ENCODE measurements around the gene SRI.
"Not testable (repeated sequence)": the region's sequence is repeated elsewhere in the genome, so short reads cannot be mapped to it uniquely, and the experiment has no call there.

Gene SRI, protein sequence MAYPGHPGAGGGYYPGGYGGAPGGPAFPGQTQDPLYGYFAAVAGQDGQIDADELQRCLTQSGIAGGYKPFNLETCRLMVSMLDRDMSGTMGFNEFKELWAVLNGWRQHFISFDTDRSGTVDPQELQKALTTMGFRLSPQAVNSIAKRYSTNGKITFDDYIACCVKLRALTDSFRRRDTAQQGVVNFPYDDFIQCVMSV

DNA sequence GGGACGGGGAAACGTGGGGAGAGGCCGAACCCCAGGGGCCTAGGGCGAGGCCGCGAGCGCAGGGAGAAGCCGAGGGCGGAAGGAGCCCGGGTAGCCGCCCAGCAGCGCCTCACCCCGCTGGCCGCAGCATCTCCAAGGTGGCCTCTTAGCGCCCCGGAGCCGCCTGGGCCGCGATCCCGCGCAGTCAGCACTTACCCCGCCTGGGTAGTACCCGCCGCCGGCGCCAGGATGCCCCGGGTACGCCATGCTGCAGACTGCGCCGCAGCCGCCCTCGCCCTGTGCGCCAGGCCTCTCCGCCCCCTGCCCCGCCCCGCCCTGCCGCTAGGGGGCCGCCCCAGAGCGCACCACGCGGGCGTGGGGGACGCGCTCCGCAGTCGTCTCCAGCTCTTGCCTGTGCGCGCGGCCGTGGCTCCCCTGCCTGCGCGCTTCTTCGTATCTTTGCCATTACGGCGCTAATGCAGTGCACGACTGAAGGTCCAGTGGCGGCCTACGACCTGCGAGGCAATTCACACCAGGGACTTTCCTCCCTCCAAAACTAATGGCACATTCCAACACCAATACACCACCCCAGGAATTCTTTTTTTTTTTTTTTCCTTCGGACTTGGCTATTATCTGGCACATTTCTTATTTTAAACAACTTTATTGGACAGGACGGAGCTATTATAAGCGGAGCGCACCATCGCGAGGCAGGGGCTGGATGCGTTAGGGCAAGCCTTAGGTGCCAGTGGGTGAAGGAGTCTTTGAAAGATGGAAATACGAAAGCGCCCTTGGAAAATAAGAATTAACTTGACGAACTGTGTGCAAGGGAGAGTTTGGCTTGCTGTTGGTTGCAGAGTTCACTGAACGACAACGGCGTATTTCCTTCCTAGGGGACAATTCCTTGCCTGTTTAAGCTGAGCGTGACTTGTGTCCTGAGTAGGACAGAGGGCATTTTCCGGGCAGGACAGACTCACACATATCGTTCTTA, at the start of gene SRI:
TSS of gene SRI (minus strand) at position 258 of the 967 bp plus-strand sequence. CDS start at position 246, 12 bp downstream.
- peak; percentile 88 for DNase-seq

DNA sequence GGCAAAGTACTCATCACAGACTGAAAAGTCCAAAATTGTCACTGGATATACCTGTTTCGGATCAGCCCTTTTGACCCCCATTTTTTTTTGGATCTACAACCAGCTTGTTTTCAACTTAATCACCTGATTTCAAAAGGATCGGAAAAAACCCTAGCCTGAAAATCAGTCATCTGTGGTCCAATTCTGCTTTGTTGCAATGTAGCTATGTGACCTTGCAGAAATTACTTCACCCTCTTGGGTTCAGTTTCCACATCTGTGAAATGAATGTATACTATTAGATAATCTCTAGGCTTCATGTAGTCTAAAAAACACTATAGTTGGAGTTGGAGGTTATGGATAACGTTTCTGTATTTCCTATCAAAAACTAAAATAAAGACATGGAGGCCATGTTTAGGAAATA, 49.7 kb upstream of the SRI start:
- no peak for DNase-seq

GRCh38 chr7:88268858-88269257, 49.0 kb upstream of the SRI start:
- no peak for DNase-seq

- no peak for DNase-seq
Observed at GRCh38 chr7:88268051-88268450, 48.2 kb upstream of the SRI start.

DNA sequence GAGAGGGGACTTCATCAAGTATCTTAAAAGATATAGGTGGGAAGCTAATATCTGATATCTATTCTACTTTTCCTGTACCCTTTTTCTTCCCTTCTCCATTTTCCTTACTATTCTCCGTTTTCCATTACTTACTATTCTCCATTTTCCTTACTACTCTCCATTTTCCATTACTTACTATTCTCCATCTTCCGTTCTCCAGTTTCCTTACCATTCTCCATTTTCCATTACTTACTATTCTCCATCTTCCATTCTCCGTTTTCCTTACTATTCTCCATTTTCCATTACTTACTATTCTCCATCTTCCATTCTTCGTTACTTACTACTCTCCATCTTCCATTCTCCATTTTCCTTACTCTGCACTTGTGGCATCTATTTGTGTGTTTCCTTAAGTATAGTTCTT, 47.6 kb upstream of the SRI start:
- no peak for DNase-seq

- DNase-seq = not testable (repeated sequence)
Observed at GRCh38 chr7:88264987-88265386, 45.1 kb upstream of the SRI start.

GRCh38 chr7:88262562-88262961, 42.7 kb upstream of the SRI start:
- DNase-seq = no peak

DNA sequence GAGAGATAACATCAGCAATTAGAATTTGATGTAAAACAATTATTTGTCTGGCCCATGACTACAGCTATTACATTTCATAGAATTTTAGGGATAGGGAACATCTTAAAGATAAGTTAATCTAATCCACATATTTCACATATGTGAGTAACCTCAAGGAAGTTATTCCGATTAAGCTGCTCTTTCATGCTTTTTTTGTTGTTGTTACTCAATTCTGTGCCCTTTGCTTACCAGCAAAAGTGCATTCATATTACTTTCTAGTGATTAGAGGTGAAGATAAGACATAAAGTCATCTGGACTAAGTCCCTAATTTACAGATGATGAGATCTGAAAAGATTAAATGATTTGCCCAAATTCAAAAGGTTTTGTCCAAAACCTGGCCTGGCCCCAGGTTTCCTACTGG, 40.9 kb upstream of the SRI start:
- DNase-seq = no peak

DNA sequence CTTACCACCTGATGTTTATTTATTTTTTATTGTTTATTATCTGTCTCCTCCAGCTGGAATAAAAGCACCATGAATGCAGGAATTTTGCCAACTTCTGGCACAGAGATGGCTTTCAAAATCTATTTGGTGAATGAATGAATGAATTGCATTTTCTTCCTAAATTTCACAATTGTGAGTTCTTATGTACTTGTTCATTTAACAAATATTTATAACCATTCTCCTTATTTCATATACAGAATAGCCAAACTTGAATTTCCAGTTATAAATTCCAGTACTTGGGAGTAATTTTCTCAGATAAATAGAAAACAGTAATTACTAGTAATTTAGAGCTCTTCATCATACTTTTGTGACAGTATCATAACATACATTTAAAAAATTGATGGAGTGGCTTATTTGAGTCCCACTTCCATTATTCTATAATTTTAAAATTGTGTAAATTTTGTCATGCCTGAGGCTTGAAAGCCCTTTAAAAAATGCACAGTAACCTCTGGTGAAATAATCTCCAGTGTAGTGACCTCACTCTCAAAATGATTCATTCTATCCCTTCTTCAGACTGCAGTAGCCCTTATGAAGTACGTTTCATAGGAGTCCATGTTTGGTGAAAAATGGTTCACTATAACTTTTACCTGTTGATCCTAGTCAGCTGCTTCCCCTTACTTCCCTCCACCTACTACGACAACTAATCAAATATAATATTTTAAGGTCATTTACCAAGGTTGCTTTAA, 40.0 kb upstream of the SRI start:
- DNase-seq = no peak

DNA sequence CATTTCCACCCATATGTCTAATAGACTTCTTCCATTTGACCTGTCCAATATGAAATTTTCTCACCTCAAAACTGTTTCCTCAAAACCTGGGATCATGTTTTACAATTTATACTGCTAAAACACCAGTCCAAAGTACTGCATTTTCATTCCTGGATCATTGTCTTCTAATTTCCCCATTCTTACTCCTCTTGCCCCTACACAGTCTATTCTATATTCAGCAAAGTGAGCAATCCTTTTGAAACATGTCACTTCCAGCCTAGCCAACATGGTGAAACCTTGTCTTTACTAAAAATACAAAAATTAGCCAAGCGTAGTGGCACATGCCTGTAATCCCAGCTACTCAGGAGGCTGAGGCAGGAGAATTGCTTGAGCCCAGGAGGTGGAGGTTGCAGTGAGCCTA, 38.5 kb upstream of the SRI start:
- DNase-seq = not testable (repeated sequence)

GRCh38 chr7:88256906-88257305, 37.1 kb upstream of the SRI start:
- DNase-seq = no peak

- no peak for DNase-seq
Observed at GRCh38 chr7:88254721-88255424, 35.0 kb upstream of the SRI start.

DNA sequence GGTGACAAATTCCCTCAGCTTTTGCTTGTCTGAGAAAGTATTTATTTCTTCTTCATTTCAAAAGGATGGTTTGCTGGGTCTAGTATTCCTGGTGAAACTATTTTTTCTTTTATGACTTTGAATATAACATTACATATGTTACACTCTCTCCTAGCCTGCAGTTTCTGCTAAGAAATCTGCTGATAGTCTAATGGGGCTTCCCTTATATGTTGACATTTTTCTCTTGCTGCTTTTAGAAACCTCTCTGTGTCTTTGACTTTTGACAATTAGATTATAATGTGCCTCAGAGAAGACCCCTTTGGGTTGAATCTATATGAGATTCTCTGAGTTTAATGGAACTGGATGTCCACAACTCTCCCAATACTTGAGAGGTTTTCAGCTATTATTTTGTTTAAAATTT, 33.8 kb upstream of the SRI start:
- no peak for DNase-seq

DNA sequence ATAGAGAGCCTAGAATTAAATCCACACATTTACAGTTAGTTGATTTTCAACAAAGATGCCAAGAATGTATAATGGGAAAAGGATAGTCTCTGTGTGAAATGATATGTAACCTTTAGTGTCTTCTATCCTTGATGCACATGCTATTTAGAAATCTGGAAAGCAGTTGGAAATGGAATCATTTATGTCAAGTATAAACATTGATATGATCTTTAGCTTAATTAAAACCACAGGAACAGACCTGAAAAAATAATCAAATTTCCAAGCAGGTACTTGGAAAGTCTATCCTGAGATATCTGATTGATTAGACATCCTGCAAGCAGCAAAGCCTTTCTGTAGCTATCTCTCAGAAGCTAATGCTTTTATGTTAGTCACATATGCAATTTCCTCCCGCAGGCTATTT, 24.4 kb upstream of the SRI start:
- DNase-seq = no peak

GRCh38 chr7:88243345-88243909, 23.6 kb upstream of the SRI start:
- no peak for DNase-seq

GRCh38 chr7:88239852-88240251, 20.0 kb upstream of the SRI start:
- no peak for DNase-seq

GRCh38 chr7:88233828-88234227, 14.0 kb upstream of the SRI start:
- DNase-seq = no peak

DNA sequence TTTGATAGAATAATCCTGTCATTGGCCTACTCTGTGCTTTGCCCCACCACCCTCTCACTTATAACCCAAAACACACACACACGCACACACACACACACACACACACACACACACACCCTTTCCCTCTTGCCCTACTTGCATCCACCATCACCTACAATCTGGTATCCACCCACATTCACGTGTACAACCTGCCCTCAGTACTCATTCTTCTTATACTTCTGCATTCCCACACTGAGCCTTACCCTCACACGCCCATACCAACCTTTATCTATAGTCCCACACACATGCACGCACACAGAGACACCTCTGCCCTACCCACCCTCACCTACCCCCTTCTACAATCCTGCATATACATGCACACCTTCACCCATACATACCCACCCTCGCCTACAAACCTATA, 10.8 kb upstream of the SRI start:
- DNase-seq = no peak

DNA sequence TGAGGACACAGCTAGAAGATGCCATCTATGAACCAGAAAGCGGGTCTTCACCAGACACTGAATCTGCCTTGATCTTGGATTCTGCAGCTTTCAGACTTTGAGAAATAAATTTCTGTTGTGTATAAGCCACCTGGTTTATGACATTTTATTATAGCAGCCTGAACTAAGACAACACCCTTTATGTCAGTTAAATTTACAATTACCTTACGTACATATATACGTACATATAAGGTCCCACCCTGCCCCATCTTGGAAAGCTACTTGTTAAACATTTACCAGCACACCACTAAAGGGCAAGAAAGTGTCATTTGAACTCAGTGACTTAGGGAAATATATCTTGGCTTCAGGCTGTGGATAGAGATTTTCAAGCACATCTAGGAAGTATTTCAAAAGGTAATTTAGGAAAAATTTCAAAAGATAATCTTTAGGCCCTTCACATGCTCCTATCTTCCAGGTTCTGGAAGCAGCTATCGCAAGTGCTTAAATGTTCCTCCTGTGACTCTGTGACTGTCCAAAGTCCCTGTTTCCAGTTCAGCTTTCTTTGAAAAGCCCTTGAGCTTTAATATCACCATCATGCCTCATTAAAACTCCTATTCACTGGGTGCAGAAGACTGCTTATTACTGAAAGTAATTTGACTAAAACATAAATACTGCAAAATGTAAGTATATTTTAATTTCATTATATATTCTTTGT, 9.6 kb upstream of the SRI start:
- DNase-seq = no peak

- DNase-seq = no peak
Observed at GRCh38 chr7:88226886-88227516, 7.2 kb upstream of the SRI start.

- DNase-seq = no peak
Observed at GRCh38 chr7:88226201-88226600, 6.4 kb upstream of the SRI start.
